GM21447 (cell line): ENCODE data around the gene ANXA2.
A peak's percentile ranks its signal among the peaks of the same experiment; 100 is the strongest.
"Not testable (repeated sequence)": the region's sequence is repeated elsewhere in the genome, so short reads cannot be mapped to it uniquely, and the experiment has no call there.

Experiments
- ATAC-seq: cut with Tn5 transposase; IDR thresholded peaks from one replicate; pipeline ENCODE4 v1.9.1; 2021; ENCODE audit not compliant: unreplicated experiment

ANXA2 gene

DNA sequence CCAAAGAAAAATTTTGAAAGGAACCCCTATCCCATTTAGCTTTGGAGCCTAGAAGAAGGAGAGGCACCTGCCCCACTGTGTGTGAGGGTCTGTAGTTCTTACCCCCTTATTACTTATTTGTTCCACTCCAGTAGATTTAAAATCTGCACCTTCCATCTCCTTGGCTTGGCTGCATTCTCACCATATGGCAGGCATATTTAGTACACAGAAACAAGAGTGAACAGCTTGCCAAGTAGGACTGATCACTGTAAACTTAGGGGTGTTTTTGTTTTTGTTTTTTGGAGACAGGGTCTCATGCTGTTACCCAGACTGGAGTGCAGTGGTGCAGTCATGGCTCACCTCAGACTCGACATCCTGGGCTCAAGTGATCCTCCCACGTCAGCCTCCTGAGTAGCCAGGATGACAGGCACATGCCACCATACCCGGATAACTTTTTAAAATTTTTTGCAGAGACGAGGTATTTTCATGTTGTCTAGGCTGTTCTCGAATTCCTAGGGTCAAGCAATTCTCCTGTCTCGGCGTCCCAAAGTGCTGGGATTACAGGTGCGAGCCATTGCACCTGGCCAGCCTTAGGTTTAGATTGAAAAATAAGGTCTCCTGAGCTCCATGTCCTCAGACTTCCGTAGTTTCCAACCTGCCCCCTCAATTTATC is 14.1 kb upstream of the ANXA2 start:
- no peak for ATAC-seq

DNA sequence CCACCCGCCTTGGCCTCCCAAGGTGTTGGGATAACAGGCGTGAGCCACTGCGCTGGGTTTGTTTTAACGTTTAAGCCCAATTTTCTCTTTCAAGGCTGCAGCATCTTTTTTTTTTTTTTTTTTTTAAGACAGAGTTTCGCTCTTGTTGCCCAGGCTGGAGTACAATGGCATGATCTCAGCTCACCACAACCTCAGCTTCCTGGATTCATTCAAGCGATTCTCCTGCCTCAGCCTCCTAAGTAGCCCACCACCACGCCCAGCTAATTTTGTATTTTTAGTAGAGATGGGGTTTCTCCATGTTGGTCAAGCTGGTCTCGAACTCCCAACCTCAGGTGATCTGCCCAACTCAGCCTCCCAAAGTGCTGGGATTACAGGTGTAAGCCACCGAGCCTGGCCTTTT is 12.6 kb upstream of the ANXA2 start:
- ATAC-seq: not testable (repeated sequence)

- peak; percentile 74 for ATAC-seq
Observed at GRCh38 chr15:60408463-60408981, 10.7 kb upstream of the ANXA2 start.

DNA sequence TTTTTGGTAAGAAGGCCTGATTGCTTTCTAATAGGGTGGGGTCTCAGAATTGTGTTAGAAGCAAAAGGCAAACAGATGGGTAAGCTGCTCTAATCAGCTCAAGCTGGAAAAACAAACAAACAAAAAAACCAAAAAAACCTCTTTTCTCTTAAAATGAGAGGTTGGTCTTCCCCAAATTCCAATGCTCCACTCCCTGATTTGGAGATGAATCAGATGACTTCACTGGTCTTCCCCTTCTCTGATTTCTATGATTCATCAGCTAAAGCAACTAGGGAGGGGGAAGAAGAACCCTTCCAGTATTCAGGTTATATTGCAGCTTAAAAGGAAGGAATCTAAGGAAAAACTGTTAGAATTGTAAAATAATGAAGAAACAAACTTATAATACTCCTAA is 9.6 kb upstream of the ANXA2 start:
- no peak for ATAC-seq

DNA sequence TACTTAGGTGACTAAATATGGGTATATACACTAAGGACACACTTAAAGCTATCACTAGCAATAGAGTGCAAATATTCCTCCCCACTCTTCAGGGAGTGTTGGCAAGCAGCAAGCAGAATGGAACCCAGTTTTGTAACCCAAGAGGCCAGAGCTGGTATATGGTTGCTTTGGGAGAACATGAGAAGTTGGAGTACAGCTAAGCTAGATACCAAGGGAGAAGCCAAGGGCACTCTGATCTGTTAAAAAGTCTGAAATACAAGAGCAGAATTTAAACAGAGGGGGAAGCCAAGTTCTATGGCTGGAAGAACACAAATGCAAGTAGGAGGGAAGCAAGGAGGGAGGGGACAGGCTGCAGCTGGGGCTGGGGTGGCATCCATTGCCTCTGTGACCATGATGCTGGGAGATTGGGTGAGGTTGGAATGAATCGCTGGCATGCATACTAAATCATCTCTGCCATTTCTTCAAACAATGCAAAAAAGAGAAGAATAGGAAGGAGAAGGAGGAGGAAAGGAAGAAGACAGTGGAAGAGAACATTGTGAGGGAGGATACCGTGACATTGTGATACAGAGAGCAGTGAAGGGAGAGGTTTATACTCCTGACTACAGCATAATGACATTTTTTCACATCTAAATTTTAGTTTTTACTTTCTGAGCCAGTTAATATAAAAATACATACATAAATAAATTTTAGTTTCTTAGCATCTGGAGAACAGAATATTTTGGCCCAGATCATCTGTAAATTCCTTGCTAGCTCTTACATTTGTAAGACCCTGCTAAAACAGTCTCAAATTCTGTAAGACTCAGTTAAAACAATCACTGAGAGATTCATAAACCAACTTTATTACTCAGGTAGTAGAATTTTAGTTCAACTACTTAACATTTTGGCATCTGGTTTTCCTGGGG is 9.0 kb upstream of the ANXA2 start:
- ATAC-seq: no peak

DNA sequence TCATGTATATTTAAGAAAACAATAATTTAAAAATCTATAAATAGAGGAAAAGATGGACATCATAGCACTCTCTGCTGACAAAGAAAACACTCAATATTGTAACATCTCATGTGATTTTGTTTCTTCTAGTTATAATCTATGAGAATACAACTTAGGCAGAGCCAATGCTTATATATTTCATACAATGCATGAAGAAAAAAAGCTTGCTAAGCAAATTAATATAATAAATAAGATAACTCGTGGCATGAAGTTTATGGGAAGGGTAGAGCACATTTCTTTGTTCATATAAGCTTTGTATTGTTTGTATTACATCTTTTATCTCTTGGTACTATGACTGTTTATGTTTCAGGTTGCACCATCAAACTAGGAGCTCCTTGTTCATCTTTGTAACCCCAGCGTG is 7.6 kb upstream of the ANXA2 start:
- ATAC-seq: no peak

DNA sequence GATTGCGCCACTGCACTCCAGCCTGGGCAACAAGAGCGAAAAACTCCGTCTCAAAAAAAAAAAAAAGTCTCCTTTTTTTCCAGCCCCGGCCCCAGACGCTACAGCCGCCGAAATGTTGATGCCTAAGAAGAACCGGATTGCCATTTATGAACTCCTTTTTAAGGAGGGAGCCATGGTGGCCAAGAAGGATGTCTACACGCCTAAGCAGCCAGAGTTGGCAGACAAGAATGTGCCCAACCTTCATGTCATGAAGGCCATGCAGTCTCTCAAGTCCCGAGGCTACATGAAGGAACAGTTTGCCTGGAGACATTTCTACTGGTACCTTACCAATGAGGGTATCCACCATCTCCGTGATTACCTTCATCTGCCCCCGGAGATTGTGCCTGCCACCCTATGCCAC is 6.6 kb upstream of the ANXA2 start:
- not testable (repeated sequence) for ATAC-seq

DNA sequence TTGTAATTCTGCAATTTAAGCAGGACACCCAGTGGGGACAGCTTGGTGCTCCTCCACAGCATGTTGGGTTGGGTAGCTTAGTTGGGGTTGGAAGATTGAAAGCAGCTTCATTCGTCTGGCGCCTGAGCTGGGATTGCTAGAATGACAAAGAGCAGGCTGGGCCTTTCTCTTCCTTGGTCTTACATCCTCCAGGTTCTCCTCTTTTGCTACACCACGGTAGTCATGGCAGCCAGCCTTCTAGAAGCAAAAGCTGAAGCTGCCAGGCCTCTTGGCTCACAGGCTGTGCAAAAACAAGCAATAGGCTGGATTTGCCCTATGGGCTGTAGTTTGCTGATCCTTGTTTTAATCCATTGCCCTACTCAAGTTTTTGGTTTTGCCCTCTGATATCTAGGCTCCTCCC is 3.2 kb upstream of the ANXA2 start:
- no peak for ATAC-seq

GRCh38 chr15:60399931-60400330 is 2.1 kb upstream of the ANXA2 start:
- no peak for ATAC-seq

- ATAC-seq: no peak
Observed at GRCh38 chr15:60399246-60399915, 1.6 kb upstream of the ANXA2 start.

DNA sequence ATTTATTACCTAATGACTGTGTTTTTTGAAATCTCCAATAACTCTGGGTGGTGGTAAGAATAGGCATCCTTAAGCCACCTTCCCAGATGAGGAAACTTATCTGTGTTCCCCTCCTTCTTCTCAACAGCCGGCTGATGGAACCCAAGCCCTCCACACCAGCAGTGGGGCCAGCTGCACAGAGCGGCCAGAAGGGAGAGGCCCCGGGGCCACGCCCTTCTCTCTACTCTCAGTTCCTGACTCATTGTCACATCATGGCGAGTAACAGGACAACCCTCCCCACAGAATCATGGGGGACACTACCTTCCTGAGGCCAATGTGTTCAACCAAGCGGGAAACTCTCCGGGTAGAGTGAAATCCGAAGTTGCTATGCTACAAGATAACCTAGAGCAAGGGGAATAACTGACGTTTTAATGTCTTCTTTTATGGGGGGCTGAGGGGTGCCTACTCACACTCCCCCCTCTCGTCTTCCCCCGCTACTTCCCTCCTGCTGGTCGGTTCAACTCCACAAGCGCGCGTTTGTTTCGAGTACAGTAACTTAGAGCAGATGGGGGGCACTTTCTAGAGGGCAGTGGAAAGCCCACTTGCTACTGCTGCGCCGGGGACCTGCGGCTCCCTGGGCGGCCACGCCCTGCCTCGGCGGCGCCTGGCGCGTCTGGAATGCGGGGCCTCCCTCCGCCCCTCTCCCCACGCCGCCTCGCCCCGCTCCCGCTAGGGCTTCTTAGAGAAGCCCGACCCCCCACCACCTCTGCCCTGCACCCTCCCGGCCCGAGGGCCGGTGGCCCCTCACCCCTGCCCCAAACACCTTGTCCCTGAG is 621 bp downstream of the ANXA2 start:
- ATAC-seq: peak; percentile 73

DNA sequence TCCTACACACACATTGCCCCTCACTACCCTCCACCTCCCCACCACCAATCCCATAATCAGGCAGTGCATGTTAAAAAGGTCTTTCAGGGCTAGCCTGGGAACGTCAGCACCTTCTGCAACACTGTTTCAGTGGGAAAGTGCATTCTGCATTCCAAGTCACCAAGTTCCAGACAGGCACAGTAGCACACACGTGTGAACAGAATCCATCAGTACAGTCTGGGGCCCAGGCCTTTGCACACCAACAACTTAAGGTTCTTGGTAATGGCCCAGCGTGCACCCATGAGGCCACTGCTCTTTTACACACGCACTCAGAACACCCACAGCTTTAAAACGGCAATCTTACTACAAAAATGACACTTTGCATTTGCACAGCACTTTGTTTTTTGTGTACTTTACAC is 1.2 kb downstream of the ANXA2 start:
- ATAC-seq: no peak

DNA sequence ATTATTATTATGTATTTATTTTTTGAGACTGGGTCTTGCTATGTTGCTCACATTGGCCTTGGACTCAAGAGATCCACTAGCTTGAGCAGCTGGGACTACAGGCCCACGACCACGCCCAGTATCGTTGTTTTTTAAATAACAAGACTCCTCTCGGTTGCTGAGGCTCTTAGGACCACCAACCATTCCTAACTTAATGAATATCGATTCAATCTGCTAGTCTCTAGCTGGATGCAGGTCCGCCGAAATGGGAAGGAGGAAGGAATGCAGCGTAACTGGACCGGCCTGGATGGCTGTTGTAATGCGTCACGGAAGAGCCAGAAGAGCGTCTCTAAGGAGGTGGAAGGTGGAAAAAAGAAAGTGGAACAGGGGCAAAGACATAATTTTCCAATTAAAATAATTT is 1.7 kb downstream of the ANXA2 start:
- ATAC-seq: no peak

DNA sequence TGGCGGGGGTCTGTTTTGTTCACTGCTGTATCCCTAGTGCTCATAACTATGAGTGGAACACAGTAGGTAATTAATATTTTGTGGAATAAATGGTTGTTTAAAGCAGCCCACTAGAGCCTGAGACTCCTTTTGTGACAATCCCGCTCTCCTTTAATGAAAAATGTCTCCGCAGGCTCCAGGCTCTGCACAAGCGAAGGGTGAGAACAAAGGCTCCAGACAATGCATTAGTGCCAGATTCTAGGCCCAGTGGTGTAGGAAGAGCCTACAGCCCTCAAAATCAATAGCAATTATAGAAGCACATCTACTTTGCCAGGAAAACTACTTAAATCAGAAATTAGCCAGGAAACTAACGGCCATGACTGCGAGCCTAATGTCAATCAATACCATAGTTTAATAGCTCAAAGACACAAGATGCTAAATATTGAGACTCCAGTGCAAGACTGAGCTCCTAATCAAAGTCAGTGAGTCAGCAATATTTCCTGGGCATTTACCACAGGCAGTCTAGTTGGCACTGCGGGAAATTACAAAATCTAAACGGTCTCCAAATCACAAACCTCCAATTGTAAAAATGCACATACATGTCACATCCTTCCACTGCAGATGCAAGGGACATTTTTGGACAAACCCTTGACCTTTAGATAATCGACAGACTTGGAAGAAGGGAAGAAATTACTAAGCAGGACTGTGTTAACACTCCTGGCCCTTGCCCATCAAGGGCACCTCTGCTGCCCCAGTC is 2.3 kb downstream of the ANXA2 start:
- no peak for ATAC-seq

- ATAC-seq: no peak
Observed at GRCh38 chr15:60394689-60395097, 3.1 kb downstream of the ANXA2 start.

DNA sequence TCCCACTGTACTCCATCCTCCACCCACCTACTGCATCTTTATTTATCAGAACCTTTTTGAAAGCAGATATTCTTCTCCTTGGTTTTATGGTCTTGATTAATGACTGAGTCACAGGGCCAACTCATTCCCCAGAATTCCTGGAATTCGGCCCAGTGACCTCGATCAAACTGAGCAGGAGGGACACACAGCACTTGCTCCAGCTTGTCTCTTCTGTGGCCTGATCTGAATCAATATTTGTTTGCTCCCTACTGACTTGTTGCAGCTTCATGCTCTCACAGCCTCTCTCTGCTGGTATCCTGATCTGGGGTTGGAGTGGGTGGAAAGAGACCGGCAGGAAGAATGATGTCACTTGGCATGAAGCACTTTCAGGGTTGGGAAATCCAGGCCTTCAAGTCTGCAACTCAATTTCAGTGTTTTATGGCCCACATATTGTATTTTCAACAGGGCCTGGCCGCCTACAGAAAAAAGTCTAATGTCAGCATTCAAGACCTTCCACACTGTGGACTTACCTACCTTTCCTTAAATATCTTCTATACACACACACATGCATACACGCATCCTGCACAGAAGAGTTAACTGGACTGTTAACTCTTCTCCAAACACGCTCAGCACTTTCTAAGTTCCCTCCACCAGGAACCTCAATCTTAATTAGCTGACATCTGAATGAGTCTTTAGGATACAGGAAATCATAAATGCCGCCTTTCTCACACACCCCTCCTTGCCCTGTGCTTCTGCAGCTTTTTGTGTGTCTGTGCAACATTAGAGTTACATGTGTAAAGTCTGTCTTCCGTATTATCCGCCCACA is 4.6 kb downstream of the ANXA2 start:
- no peak for ATAC-seq

GRCh38 chr15:60392601-60392985 is 5.2 kb downstream of the ANXA2 start:
- no peak for ATAC-seq

GRCh38 chr15:60391722-60392315 is 6.0 kb downstream of the ANXA2 start:
- ATAC-seq: no peak
